ENCODE data around the gene ATP2B2. TPM values are rescaled to one million over a fixed set of nuclear protein-coding genes. Genes with fewer than 3 reads are reported as not detected.
A peak's percentile ranks its signal among the peaks of the same experiment; 100 is the strongest.

ATP2B2 gene
- polyA plus RNA-seq, 3 donors, result not detected

DNA sequence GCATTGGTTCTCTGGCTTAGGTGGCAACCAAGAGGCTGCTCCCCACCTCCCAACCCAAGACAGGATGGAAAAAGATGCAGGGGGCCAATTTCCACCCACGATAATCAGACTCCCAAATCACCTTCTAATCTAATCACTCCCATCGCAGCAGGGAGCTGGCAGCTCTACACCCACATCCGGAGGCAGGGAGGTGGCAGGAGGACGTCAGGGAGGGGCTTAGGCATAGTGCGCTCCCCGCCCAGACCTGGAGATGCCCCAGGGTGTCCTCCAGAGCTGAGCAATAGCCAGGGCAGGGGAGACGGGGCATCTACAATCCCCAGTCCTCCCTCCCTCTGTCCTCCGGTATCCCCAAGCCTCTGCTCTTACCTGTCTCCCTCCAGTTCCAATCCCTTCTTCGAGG, 114.0 kb downstream of the ATP2B2 start:
- Mint-ChIP-seq H3K9me3 (peaks cover 7 to 22% (median 18%) of the 10 kb centered on the region in 7 donors), H3K4me1 (peaks cover 20% of the 10 kb centered on the region), H3K4me3 (no peak overlapping the region), H3K27ac (peak overlapping the region in 4 of 7 donors; percentile 41 to 61 (median 45)), H3K36me3 (peaks cover 0 to 3% of the 10 kb centered on the region in 2 donors), H3K27me3 (ENCODE audit: low read depth in 3 of 3) (peaks cover under 1 to 7% (median 3%) of the 10 kb centered on the region in 3 donors)
- Histone ChIP-seq H3K4me1 (ENCODE audit: control insufficient read depth in 1 of 2, insufficient read depth in 2 of 2, low read length in 2 of 2) (peaks cover 13% of the 10 kb centered on the region in 2 donors), H3K79me2 (ENCODE audit: insufficient read depth, low read length) (no peaks in the 10 kb centered on the region), H3K36me3 (replicated peaks in 1 of 2; ENCODE audit: control insufficient read depth in 1 of 2, insufficient read depth in 2 of 2, low read length in 2 of 2) (no peaks in the 10 kb centered on the region), H3K9ac (ENCODE audit: insufficient read depth, low read length, poor library complexity, severe bottlenecking) (no peak overlapping the region), H3K4me2 (replicated peaks; ENCODE audit: extremely low read depth, low read length, poor library complexity, severe bottlenecking) (no peak overlapping the region), H4K20me1 (ENCODE audit: insufficient read depth, low read length) (no peaks in the 10 kb centered on the region), H3K27ac (ENCODE audit: low read depth in 1 of 2, low read length in 2 of 2) (no peak overlapping the region), H2AFZ (ENCODE audit: insufficient read depth, low read depth, low read length, poor library complexity, severe bottlenecking) (no peak overlapping the region), H3K9me3 (replicated peaks in 1 of 2; ENCODE audit: control insufficient read depth in 1 of 2, insufficient read depth in 1 of 2, low read length in 2 of 2) (peaks cover 11 to 16% of the 10 kb centered on the region in 2 donors), H3K27me3 (ENCODE audit: control insufficient read depth in 2 of 2, insufficient read depth in 2 of 2, low read length in 2 of 2) (no peaks in the 10 kb centered on the region), H3K4me3 (replicated peaks in 1 of 3; ENCODE audit: low read depth in 2 of 3, low read length in 3 of 3) (no peak overlapping the region)
- no peak for DNase-seq
- intact Hi-C loops (cut with micrococcal nuclease), result no loop called here
- TF ChIP-seq, protein P1, sequence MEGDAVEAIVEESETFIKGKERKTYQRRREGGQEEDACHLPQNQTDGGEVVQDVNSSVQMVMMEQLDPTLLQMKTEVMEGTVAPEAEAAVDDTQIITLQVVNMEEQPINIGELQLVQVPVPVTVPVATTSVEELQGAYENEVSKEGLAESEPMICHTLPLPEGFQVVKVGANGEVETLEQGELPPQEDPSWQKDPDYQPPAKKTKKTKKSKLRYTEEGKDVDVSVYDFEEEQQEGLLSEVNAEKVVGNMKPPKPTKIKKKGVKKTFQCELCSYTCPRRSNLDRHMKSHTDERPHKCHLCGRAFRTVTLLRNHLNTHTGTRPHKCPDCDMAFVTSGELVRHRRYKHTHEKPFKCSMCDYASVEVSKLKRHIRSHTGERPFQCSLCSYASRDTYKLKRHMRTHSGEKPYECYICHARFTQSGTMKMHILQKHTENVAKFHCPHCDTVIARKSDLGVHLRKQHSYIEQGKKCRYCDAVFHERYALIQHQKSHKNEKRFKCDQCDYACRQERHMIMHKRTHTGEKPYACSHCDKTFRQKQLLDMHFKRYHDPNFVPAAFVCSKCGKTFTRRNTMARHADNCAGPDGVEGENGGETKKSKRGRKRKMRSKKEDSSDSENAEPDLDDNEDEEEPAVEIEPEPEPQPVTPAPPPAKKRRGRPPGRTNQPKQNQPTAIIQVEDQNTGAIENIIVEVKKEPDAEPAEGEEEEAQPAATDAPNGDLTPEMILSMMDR (IDR thresholded peaks at IDR 0.05), result no peak
- WGBS (ENCODE audit: insufficient coverage), result 93% methylated on average over 4 of the region's 9 CpGs

DNA sequence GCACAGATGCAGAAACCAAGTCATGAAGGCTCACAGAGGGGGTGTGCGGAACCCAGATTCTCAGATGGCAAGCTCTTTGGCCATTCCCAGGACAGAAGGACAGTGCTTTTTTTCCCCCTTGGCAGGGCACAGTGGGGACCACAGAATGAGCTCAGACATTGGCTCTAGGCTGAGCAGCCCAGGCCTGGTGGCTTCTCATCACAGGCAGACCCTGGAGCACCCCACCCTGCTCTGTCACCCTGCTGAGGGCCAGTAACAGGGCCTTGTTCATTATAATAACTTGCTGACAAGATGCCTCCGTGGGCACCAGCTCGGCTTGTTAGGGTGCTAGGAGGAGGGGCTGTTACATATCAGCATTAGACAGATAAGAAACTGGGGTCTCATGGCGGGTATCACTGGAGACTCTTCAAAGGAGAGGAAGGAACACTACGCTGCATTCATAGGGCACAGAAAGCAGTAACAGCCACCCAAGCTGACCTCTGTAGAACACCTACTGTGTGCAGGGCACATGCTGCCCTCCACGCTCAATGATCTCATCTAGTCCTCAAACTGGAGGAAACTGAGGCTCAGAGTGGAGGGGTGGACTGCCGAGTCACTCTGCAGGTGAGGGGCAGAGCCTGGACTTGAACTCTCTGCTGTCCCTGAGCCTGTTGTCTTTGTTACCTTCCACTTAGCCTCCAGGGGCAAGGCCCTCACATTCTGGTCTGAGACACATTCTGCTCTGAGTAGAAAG, 114.6 kb downstream of the ATP2B2 start:
- H3K27ac Mint-ChIP-seq, result peak overlapping the region; percentile 10 to 78 (median 64)
- H4K20me1 ChIP-seq (ENCODE audit: insufficient read depth, low read length), result no peaks in the 10 kb centered on the region
- DNase-seq, result no peak
- H3K27ac ChIP-seq (ENCODE audit: low read depth in 1 of 2, low read length in 2 of 2), result peak overlapping the region in 1 of 2 donors; percentile 60
- H3K9me3 Mint-ChIP-seq, result peaks cover 7 to 26% (median 19%) of the 10 kb centered on the region in 7 donors
- 100% methylated on average over 4 of the region's 7 CpGs for WGBS (ENCODE audit: insufficient coverage)
- H3K9me3 ChIP-seq (replicated peaks in 1 of 2; ENCODE audit: control insufficient read depth in 1 of 2, insufficient read depth in 1 of 2, low read length in 2 of 2), result peaks cover 14 to 20% of the 10 kb centered on the region in 2 donors
- peaks cover 13% of the 10 kb centered on the region in 2 donors for H3K4me1 ChIP-seq (ENCODE audit: control insufficient read depth in 1 of 2, insufficient read depth in 2 of 2, low read length in 2 of 2)
- no peaks in the 10 kb centered on the region for H3K27me3 ChIP-seq (ENCODE audit: control insufficient read depth in 2 of 2, insufficient read depth in 2 of 2, low read length in 2 of 2)
- H3K36me3 ChIP-seq (replicated peaks in 1 of 2; ENCODE audit: control insufficient read depth in 1 of 2, insufficient read depth in 2 of 2, low read length in 2 of 2), result no peaks in the 10 kb centered on the region
- TF ChIP-seq, protein P1 (IDR thresholded peaks at IDR 0.05), result no peak
- no peak overlapping the region for H3K9ac ChIP-seq (ENCODE audit: insufficient read depth, low read length, poor library complexity, severe bottlenecking)
- H3K4me3 Mint-ChIP-seq, result no peak overlapping the region
- peaks cover 0 to 3% of the 10 kb centered on the region in 2 donors for H3K36me3 Mint-ChIP-seq
- no peak overlapping the region for H3K4me3 ChIP-seq (replicated peaks in 1 of 3; ENCODE audit: low read depth in 2 of 3, low read length in 3 of 3)
- no peaks in the 10 kb centered on the region for H3K79me2 ChIP-seq (ENCODE audit: insufficient read depth, low read length)
- H3K27me3 Mint-ChIP-seq (ENCODE audit: low read depth in 3 of 3), result peaks cover 0 to 4% (median 3%) of the 10 kb centered on the region in 3 donors
- intact Hi-C loops (cut with micrococcal nuclease), result no loop called here
- no peak overlapping the region for H3K4me2 ChIP-seq (replicated peaks; ENCODE audit: extremely low read depth, low read length, poor library complexity, severe bottlenecking)
- H3K4me1 Mint-ChIP-seq, result peaks cover 20% of the 10 kb centered on the region
- peak overlapping the region; percentile 68 for H2AFZ ChIP-seq (ENCODE audit: insufficient read depth, low read depth, low read length, poor library complexity, severe bottlenecking)
